ENCODE measurements around the gene LONRF3.
"Not testable (repeated sequence)": the region's sequence is repeated elsewhere in the genome, so short reads cannot be mapped to it uniquely, and the experiment has no call there.

Gene LONRF3

GRCh38 chrX:119008110-119008744, 33.8 kb downstream of the LONRF3 start:
- no peak overlapping the region for H3K27ac ChIP-seq
- peak; percentile 63 for TF ChIP-seq CTCF (conservative IDR thresholded peaks at IDR 0.05)

GRCh38 chrX:119009071-119009470, 34.7 kb downstream of the LONRF3 start:
- TF ChIP-seq CTCF (conservative IDR thresholded peaks at IDR 0.05) = no peak

GRCh38 chrX:119010491-119010890, 36.1 kb downstream of the LONRF3 start:
- TF ChIP-seq CTCF (conservative IDR thresholded peaks at IDR 0.05) = no peak
- no peak overlapping the region for H3K27ac ChIP-seq

More at GRCh38 chrX:119009071-119009470, 34.7 kb downstream of the LONRF3 start:
- H3K27ac ChIP-seq = no peak overlapping the region

GRCh38 chrX:119013164-119013563, 38.7 kb downstream of the LONRF3 start:
- H3K27ac ChIP-seq = no peak overlapping the region
- no peak for TF ChIP-seq CTCF (conservative IDR thresholded peaks at IDR 0.05)

- no peak for TF ChIP-seq CTCF (conservative IDR thresholded peaks at IDR 0.05)
- H3K27ac ChIP-seq = no peak overlapping the region
Measured at GRCh38 chrX:119015407-119016237, 41.2 kb downstream of the LONRF3 start.

GRCh38 chrX:119017077-119017476, 42.7 kb downstream of the LONRF3 start:
- no peak overlapping the region for H3K27ac ChIP-seq
- TF ChIP-seq CTCF (conservative IDR thresholded peaks at IDR 0.05) = no peak

GRCh38 chrX:119025900-119026299, 51.5 kb downstream of the LONRF3 start:
- no peak overlapping the region for H3K27ac ChIP-seq

GRCh38 chrX:119026344-119026743, 51.9 kb downstream of the LONRF3 start:
- not testable (repeated sequence) for H3K27ac ChIP-seq

More at GRCh38 chrX:119025900-119026299, 51.5 kb downstream of the LONRF3 start:
- no peak for TF ChIP-seq CTCF (conservative IDR thresholded peaks at IDR 0.05)

GRCh38 chrX:119027960-119028732, 53.7 kb downstream of the LONRF3 start:
- H3K27ac ChIP-seq = not testable (repeated sequence)

Measured in VCaP (cell line).